Testis (tissue), 3 donors: ENCODE data around the gene ANXA2R. TPM values are rescaled to one million over a fixed set of nuclear protein-coding genes. Genes with fewer than 3 reads are reported as not detected.
A peak's percentile ranks its signal among the peaks of the same experiment; 100 is the strongest.

Source experiments
- DNase-seq: peaks from one replicate; pipeline ENCODE4 v3.0.0-alpha.2; 2019
- H3K27ac ChIP-seq, 2 donors: fragments of 200-600 bp; sonication (generic); one replicate each; pipeline ENCODE4 v1.5.1; 2019
- H3K27me3 ChIP-seq: fragments of 200-600 bp; sonication (generic); one replicate; pipeline ENCODE4 v1.5.1; 2019
- H3K36me3 ChIP-seq: fragments of 200-600 bp; sonication (generic); one replicate; pipeline ENCODE4 v1.5.1; 2017; ENCODE audit warnings: low read depth; ENCODE audit errors: missing control alignments
- H3K4me1 ChIP-seq: fragments of 200-600 bp; sonication (generic); one replicate; pipeline ENCODE4 v1.5.1; 2019
- H3K4me3 ChIP-seq, 2 donors: fragments of 200-600 bp; sonication (generic); one replicate each; pipeline ENCODE4 v1.5.1; 2017 to 2019
- H3K9me3 ChIP-seq: fragments of 200-600 bp; sonication (generic); one replicate; pipeline ENCODE4 v1.5.1; 2017
- POLR2A ChIP-seq: fragments of 450-650 bp; IDR thresholded peaks from one replicate; pipeline ENCODE4 v1.6.1; 2017; ENCODE audit warnings: antibody characterized with exemption, mild to moderate bottlenecking, moderate library complexity
- WGBS, 2 donors: methylation state at CpG; one replicate each; pipeline ENCODE4 v1.1.5; 2018; 5-methylcytosine and 5-hydroxymethylcytosine counted together
- intact Hi-C: fragments of 100-400 bp; cut with DNase I; formaldehyde crosslinking; loops from one replicate; pipeline ENCODE4 v1.15.1; 2023; ENCODE audit warnings: low total_unique reads
- polyA plus RNA-seq: library from polyadenylated mRNA; stranded (reverse); fragments of 350-450 nt; fragmentation: Illumina TruSeq; extraction: RNeasy Lipid Tissue Mini Kit (QIAGEN cat#74804); gene quantifications from one replicate; pipeline ENCODE4 v1.2.3, GENCODE V29; 2014; ENCODE audit warnings: low read depth, low replicate concordance; ENCODE audit not compliant: insufficient read depth
- total RNA-seq, 2 donors: library from RNA; depleted of rRNA; stranded (reverse); fragments of >200 nt; gene quantifications; one replicate each; pipeline ENCODE4 v1.2.3, GENCODE V29; 2016
- TF ChIP-seq, protein P1 (sequence below), 3 experiments: fragments of 450-650 bp in 2 of 3; fragments of 200-600 bp in 1 of 3; sonication (generic) in 1 of 3; IDR thresholded peaks; one replicate each; pipeline ENCODE4 v1.5.1; 2016 to 2019; ENCODE audit warnings: antibody characterized with exemption in 3 of 3, mild to moderate bottlenecking in 2 of 3, moderate library complexity in 1 of 3

Gene ANXA2R
- total and polyA plus RNA-seq, 3 donors from 2014 or later: 1.6 to 10.2 (median 5.1) TPM

DNA sequence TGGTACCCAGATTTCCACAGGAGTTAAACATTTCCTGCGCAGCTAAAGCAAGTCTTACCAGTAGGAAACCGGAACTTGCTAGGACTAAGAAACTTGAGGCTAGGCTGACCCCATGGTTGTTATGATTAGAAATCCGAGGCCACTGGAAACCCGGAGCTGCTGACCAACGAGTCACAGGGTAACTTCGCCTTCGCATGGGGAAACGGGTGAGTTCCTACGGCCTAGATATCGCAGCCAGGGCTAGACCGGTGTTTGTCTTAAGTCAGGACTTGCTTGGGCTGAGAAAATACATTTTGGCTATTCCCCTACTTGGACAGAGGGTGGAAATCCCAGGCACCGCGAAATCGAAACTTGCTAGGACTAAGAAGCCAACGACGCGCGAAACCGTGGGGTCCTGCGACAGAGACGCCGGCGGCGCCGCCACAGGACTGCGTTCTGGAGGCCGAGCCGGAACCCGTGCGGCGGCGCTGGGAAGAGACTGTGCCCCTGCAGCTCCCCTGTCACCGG lies 1.6 kb upstream of the ANXA2R start:
- no peaks in the 10 kb centered on the region for H3K27me3 ChIP-seq
- H3K4me1 ChIP-seq: peaks cover 4% of the 10 kb centered on the region
- DNase-seq: peak; percentile 71
- H3K36me3 ChIP-seq: no peaks in the 10 kb centered on the region
- intact Hi-C loops: loop anchor here (5.0 kb wide), 2 partner anchors 49 to 89 kb away; no protein-coding TSS in a partner anchor
- peak overlapping the region; percentile 90 to 96 for H3K27ac ChIP-seq
- TF ChIP-seq POLR2A: no peak
- TF ChIP-seq, protein P1, sequence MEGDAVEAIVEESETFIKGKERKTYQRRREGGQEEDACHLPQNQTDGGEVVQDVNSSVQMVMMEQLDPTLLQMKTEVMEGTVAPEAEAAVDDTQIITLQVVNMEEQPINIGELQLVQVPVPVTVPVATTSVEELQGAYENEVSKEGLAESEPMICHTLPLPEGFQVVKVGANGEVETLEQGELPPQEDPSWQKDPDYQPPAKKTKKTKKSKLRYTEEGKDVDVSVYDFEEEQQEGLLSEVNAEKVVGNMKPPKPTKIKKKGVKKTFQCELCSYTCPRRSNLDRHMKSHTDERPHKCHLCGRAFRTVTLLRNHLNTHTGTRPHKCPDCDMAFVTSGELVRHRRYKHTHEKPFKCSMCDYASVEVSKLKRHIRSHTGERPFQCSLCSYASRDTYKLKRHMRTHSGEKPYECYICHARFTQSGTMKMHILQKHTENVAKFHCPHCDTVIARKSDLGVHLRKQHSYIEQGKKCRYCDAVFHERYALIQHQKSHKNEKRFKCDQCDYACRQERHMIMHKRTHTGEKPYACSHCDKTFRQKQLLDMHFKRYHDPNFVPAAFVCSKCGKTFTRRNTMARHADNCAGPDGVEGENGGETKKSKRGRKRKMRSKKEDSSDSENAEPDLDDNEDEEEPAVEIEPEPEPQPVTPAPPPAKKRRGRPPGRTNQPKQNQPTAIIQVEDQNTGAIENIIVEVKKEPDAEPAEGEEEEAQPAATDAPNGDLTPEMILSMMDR (IDR thresholded peaks at IDR 0.05): no peak
- 0% methylated on average over 14 to 33 of the region's 33 CpGs for WGBS, 2 donors
- H3K4me3 ChIP-seq: peak overlapping the region; percentile 63 to 70
- no peaks in the 10 kb centered on the region for H3K9me3 ChIP-seq

DNA sequence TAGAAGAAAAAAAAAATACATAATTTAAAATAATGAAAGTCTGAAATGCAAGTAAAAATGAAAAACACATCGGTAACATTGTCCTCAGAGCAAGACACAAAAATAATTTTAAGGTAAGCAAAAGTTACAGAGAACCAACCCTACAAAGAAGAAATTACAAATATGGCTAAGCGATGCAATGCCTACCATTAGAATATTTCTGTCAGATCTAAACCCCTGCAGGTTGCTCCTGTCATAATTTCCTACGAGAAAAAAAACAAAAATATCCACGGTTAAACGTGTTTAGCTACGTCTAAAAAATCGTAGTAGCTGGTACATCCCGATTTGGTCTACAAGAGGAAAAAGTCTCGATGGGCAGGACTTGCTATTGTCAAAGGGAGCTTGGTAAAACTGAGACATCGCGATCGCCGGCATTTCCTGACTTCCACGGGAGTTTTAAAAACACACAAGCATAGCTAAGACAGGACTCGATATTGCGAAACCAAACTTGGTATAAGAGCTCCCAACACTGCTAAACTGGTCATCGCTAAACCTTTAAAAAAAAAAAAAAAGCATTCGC lies 1.1 kb upstream of the ANXA2R start:
- peaks cover 4% of the 10 kb centered on the region for H3K4me1 ChIP-seq
- 1% methylated on average over 18 of the region's 18 CpGs for WGBS, 2 donors
- intact Hi-C loops: loop anchor here (5.0 kb wide), 2 partner anchors 49 to 89 kb away; no protein-coding TSS in a partner anchor

DNA sequence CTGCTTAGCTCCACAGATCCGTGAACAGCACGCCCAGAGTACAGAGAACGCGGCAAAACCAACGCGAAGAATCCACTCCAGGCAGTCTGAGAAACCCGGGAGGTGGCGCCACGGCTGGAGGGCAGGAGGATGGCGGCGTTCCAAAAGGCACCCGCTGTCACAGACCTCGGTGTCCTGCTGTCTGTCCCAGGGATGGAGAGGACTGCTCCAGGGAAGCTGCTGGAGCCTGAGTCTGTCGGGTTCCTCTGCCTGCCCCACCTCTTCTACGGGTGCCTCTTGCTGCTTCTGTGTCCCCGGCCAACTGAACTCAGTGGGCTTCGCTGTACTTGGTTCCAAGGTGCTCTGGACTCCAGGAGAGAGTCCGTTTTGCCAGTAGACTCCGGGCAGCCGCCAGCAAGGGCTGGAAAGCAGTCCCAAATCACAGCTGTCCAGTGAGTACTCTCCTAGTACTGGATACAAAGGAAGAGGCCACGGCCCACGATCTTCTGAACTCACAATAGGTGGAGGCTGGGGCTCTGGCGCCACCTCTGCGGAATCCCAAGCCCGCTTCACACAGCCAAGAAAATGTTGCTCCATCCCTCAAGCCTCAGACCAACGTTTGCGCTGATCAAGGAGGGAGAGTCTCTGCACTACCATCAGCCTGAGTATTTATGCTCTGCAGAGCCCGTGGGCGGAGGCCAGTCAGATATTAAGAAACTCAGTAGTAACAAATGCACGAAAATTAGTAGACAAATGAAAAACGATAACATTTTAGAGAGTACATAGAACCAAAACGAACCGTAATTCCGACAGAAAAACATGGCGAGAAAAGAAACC lies 440 bp downstream of the ANXA2R start:
- no peaks in the 10 kb centered on the region for H3K27me3 ChIP-seq
- H3K27ac ChIP-seq: peak overlapping the region; percentile 44 to 90
- peaks cover 4% of the 10 kb centered on the region for H3K4me1 ChIP-seq
- peak; percentile 70 for DNase-seq
- H3K4me3 ChIP-seq: peak overlapping the region; percentile 63 to 70
- H3K9me3 ChIP-seq: no peaks in the 10 kb centered on the region
- intact Hi-C loops: loop anchor here (5.0 kb wide), 2 partner anchors 47 to 87 kb away; no protein-coding TSS in a partner anchor
- TF ChIP-seq, protein P1 (IDR thresholded peaks at IDR 0.05): no peak
- no peak for TF ChIP-seq POLR2A
- no peaks in the 10 kb centered on the region for H3K36me3 ChIP-seq
- 15 to 25% methylated on average over 29 to 35 of the region's 35 CpGs for WGBS, 2 donors

More for the DNA sequence above, 1.1 kb upstream of the ANXA2R start:
- Histone ChIP-seq H3K9me3 (no peaks in the 10 kb centered on the region), H3K4me3 (peak overlapping the region; percentile 63 to 70), H3K27me3 (no peaks in the 10 kb centered on the region), H3K36me3 (no peaks in the 10 kb centered on the region), H3K27ac (peak overlapping the region; percentile 90 to 96)
- no peak for DNase-seq
- TF ChIP-seq POLR2A: no peak
- TF ChIP-seq, protein P1 (IDR thresholded peaks at IDR 0.05): peak in 1 of 3 experiments; percentile 33

DNA sequence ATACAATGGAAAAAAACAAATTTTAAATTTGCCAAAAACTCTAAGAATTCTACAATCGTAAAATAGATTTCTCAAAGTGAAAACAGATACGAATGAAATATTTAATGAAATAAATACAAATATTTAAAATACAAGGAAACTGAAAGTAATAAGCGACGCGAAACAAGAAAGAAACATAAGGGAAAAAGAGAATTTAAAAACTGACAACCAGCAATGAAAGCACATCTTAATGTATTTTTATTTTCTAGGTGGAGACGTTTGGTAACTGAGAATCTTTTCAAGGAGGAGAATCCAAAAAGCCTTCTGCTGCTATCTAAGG lies 1.0 kb downstream of the ANXA2R start:
- TF ChIP-seq POLR2A: no peak
- TF ChIP-seq, protein P1 (IDR thresholded peaks at IDR 0.05): no peak
- Histone ChIP-seq H3K4me3 (peak overlapping the region; percentile 63 to 70), H3K36me3 (no peaks in the 10 kb centered on the region), H3K27ac (peak overlapping the region; percentile 44 to 90), H3K4me1 (peaks cover 4% of the 10 kb centered on the region), H3K9me3 (no peaks in the 10 kb centered on the region), H3K27me3 (no peaks in the 10 kb centered on the region)
- no peak for DNase-seq
- intact Hi-C loops: no loop called here
- 46 to 47% methylated on average over 6 of the region's 6 CpGs for WGBS, 2 donors
